HFFc6 (cell line): ENCODE results near the gene BTG1. TPM values are rescaled to one million over a fixed set of nuclear protein-coding genes. Genes with fewer than 3 reads are reported as not detected.

Experiments
- DNase-seq: peaks from one replicate; pipeline ENCODE4 v3.0.0-alpha.2; 2018
- H3K27ac Mint-ChIP-seq: 2 replicates; pipeline ENCODE4 v1.8.0; 2020; ENCODE audit warnings: mild to moderate bottlenecking, mixed read lengths
- H3K27me3 Mint-ChIP-seq: 2 replicates; pipeline ENCODE4 v1.8.0; 2021; ENCODE audit warnings: mild to moderate bottlenecking, moderate library complexity, mixed read lengths; ENCODE audit not compliant: insufficient read depth
- H3K36me3 Mint-ChIP-seq: 2 replicates; pipeline ENCODE4 v1.8.0; 2021; ENCODE audit warnings: low read depth, mixed read lengths
- H3K4me1 Mint-ChIP-seq: 2 replicates; pipeline ENCODE4 v1.8.0; 2020; ENCODE audit warnings: low read depth, mixed read lengths
- H3K4me3 Mint-ChIP-seq: 2 replicates; pipeline ENCODE4 v1.8.0; 2020; ENCODE audit warnings: mild to moderate bottlenecking, moderate library complexity, mixed read lengths
- H3K9me3 Mint-ChIP-seq: 2 replicates; pipeline ENCODE4 v1.8.0; 2020; ENCODE audit warnings: mild to moderate bottlenecking, mixed read lengths
- long read RNA-seq: library from polyadenylated mRNA; unstranded; transcript quantifications from one replicate; pipeline ENCODE4 v2.0.0, GENCODE V29; 2019
- total RNA-seq, 6 experiments: library from RNA; stranded (reverse); fragmentation: NEBNext Ultra II Directional; extraction: Animal tissue kit (Norgen Biotek cat#: 25700); gene quantifications; 2 replicates in 1 of 6; 3 replicates in 5 of 6; pipeline ENCODE4 v1.2.3, GENCODE V29; 2021
- TF ChIP-seq, protein P1 (sequence below): fragments of 200-600 bp; sonication (generic); IDR thresholded peaks from 2 replicates; pipeline ENCODE4 v1.5.0; 2021; ENCODE audit warnings: antibody characterized with exemption, mild to moderate bottlenecking

Gene BTG1
- total RNA-seq: 10 to 100 TPM; 38.7 to 49.9 (median 45.3) TPM
- long read RNA-seq, full-length matches to known transcripts: 24 of 25 reads
- long read RNA-seq, partial matches to known transcripts: 0 of 25 reads
- long read RNA-seq, other reads (novel, unspliced or antisense): 1 of 25 reads

DNA sequence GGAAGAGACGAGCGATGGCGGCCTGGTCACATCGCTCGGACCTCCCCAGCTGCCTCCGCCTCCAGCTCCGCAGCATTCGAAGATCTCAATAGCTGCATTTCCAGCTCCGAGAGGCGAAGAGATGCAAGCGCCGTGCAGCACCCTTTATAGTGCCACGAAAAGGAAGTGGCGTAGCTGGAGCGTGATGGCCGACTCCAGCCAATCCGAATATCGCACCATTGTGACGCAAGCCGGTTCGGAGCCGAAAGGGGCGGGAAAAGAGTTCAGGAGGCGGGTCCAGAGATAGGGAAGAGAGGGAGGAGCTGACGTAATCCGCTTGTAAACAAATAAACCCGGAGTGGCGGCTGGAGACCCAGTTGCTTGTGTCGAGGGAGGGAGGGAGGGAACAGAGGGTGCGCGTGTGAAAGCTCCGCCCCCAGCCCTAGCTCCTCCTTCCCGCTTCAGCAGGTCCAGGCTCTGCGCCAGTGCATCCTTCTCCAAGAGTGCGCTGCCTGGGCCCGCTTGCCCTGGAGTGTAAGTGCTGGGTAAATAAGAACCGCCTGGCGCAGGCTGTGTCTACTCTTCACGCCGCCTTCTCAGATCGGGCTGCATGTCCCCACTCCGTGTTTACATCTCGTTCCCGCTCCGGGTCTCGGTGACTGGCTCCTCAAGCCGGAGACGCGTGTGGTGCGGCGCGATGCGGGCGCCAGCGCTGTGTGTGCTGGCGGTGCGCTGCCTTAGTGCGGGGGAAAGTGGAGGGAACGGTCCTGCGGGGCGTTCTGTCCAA is at the start of gene BTG1:
Gene BTG1 (minus strand): TSS at position 116 of the 766 bp plus-strand sequence. CDS start 311 bp downstream, outside the sequence.
- peaks cover 11% of the 10 kb centered on the region for H3K27me3 Mint-ChIP-seq
- DNase-seq: peak; percentile 100
- H3K27ac Mint-ChIP-seq: peak within 1 kb of the TSS; percentile 97
- TF ChIP-seq, protein P1, sequence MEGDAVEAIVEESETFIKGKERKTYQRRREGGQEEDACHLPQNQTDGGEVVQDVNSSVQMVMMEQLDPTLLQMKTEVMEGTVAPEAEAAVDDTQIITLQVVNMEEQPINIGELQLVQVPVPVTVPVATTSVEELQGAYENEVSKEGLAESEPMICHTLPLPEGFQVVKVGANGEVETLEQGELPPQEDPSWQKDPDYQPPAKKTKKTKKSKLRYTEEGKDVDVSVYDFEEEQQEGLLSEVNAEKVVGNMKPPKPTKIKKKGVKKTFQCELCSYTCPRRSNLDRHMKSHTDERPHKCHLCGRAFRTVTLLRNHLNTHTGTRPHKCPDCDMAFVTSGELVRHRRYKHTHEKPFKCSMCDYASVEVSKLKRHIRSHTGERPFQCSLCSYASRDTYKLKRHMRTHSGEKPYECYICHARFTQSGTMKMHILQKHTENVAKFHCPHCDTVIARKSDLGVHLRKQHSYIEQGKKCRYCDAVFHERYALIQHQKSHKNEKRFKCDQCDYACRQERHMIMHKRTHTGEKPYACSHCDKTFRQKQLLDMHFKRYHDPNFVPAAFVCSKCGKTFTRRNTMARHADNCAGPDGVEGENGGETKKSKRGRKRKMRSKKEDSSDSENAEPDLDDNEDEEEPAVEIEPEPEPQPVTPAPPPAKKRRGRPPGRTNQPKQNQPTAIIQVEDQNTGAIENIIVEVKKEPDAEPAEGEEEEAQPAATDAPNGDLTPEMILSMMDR: no peak
- H3K9me3 Mint-ChIP-seq: peaks cover 5% of the 10 kb centered on the region; the same call in 1 of the 2 replicates
- peaks cover 37% of the 10 kb centered on the region for H3K4me1 Mint-ChIP-seq
- peaks cover 41% of the 10 kb centered on the region for H3K36me3 Mint-ChIP-seq
- peak within 1 kb of the TSS; percentile 99 for H3K4me3 Mint-ChIP-seq

DNA sequence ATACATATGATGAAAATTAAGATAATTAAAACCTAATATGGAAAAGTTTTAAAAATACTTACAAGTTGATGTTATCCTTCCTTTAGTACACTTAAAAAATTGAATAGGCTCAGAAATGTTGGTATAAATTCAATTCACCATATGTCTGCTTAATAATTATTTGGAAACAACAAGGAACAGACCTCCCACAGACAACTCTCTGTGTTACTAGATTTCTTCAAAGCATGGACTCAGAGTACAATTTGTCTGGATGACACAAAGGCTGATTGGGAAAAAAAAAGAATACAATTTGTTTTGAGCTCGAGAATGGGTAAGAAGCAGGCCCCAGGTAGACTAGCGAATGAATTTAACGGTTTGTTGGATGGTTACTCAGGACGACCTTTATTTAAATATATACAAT is 48.9 kb upstream of the BTG1 start:
- Mint-ChIP-seq H3K4me3 (no peak overlapping the region), H3K36me3 (no peaks in the 10 kb centered on the region), H3K27ac (no peak overlapping the region), H3K27me3 (no peaks in the 10 kb centered on the region; the same call in 1 of the 2 replicates), H3K9me3 (no peaks in the 10 kb centered on the region), H3K4me1 (no peaks in the 10 kb centered on the region)
- TF ChIP-seq, protein P1: no peak
- no peak for DNase-seq

DNA sequence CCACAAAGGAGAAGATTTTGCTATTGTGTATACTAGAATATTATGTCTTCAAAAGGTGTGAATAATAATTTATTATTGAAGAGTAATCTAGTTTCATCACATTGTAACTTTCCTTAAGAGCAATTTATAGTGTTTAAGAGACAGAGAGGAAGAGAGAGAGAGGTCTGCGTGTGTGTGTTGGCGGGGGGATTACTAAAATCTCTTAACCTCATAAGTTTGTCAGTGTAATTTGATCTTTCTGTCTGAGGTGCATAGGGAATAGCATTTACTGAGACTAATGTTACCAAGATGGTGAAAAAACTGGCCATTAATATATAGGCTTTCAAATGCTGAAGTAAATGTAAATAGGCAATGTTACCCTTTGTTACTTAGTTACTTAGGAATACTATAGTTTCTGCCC is 48.2 kb upstream of the BTG1 start:
- no peaks in the 10 kb centered on the region for H3K36me3 Mint-ChIP-seq
- H3K27ac Mint-ChIP-seq: no peak overlapping the region
- TF ChIP-seq, protein P1: no peak
- no peak for DNase-seq
- no peaks in the 10 kb centered on the region for H3K4me1 Mint-ChIP-seq
- H3K27me3 Mint-ChIP-seq: no peaks in the 10 kb centered on the region; the same call in 1 of the 2 replicates
- no peak overlapping the region for H3K4me3 Mint-ChIP-seq
- H3K9me3 Mint-ChIP-seq: no peaks in the 10 kb centered on the region

DNA sequence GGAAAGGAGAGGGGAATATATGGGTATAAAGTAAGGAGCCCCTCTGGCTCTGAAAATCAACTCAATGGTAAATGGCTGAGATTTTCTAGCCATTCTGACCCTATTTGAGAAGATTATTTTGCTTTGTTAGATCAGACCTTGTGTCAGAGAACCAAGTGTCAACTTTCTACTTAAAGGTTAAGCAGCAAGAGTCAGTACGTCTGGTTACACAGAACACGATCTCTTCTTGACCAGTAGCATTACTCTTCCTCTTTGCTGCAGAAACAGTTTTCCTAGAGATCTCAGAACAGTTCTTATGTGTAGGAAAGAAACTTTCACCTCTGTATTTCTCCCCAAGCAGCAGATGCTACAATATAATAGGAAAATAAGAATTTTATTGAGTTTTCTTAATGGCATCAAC is 47.4 kb upstream of the BTG1 start:
- no peak for DNase-seq
- Mint-ChIP-seq H3K27me3 (no peaks in the 10 kb centered on the region; the same call in 1 of the 2 replicates), H3K36me3 (no peaks in the 10 kb centered on the region), H3K4me3 (no peak overlapping the region), H3K9me3 (no peaks in the 10 kb centered on the region), H3K4me1 (no peaks in the 10 kb centered on the region), H3K27ac (no peak overlapping the region)
- TF ChIP-seq, protein P1: no peak

DNA sequence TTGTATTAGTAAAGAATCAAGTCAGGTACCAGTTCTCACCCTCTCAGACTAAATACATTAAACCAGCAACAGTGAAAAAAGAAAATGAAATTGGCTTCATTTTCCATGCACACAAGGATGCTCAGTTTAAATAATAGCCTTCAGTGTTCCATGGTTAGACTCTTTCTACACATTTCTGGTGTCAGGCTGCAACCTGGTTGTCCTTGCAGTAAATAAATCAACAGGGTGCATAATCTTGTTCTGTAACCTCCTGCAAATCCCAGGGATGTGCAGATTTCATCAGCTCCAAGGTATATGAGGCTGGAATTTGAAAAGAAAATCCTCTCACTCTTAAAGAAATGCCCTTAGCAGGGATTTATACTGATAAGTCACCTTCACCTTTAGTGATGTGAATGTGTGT is 46.7 kb upstream of the BTG1 start:
- no peak overlapping the region for H3K4me3 Mint-ChIP-seq
- no peaks in the 10 kb centered on the region for H3K36me3 Mint-ChIP-seq
- no peak for DNase-seq
- TF ChIP-seq, protein P1: no peak
- no peaks in the 10 kb centered on the region; the same call in 1 of the 2 replicates for H3K27me3 Mint-ChIP-seq
- H3K9me3 Mint-ChIP-seq: no peaks in the 10 kb centered on the region
- no peak overlapping the region for H3K27ac Mint-ChIP-seq
- no peaks in the 10 kb centered on the region for H3K4me1 Mint-ChIP-seq
